Kidney (tissue), 14 donors: Measurements from ENCODE around the gene ASIC3. TPM values are rescaled to one million over a fixed set of nuclear protein-coding genes. Genes with fewer than 3 reads are reported as not detected.
A peak's percentile ranks its signal among the peaks of the same experiment; 100 is the strongest.
"Not testable (repeated sequence)": the region's sequence is repeated elsewhere in the genome, so short reads cannot be mapped to it uniquely, and the experiment has no call there.

Source experiments
- DNase-seq, 5 donors: peaks; one replicate each; pipeline ENCODE4 v3.0.0-alpha.2; 2013 to 2020
- FAIRE-seq: peaks from 2 replicates; lab custom pipeline; 2012; peaks lifted over from hg19 to GRCh38; lab: Jason Lieb, UNC
- H3K27ac ChIP-seq, 2 donors: one replicate each; pipeline ENCODE4 v1.7.0; 2013; ENCODE audit warnings: low read depth in 2 of 2, low read length in 2 of 2, inconsistent platforms in 1 of 2
- H3K27me3 ChIP-seq: one replicate; pipeline ENCODE4 v1.7.1; 2013; ENCODE audit warnings: low read length, inconsistent platforms; ENCODE audit not compliant: control insufficient read depth, insufficient read depth
- H3K36me3 ChIP-seq, 3 donors: one replicate each; pipeline versions ENCODE4 v1.7.0 to v1.7.1; 2013; ENCODE audit warnings: low read length in 3 of 3, control low read depth in 1 of 3, inconsistent platforms in 1 of 3; ENCODE audit not compliant: insufficient read depth in 3 of 3, control insufficient read depth in 2 of 3
- H3K4me1 ChIP-seq, 3 donors: one replicate each; pipeline versions ENCODE4 v1.7.0 to v1.7.1; 2013; ENCODE audit warnings: low read length in 3 of 3, inconsistent platforms in 1 of 3, low read depth in 1 of 3; ENCODE audit not compliant: control insufficient read depth in 2 of 3, insufficient read depth in 2 of 3
- H3K4me3 ChIP-seq, 3 donors: one replicate each; pipeline versions ENCODE4 v1.7.0 to v1.8.1; 2013; ENCODE audit warnings: low read length in 3 of 3, control low read depth in 1 of 3, inconsistent platforms in 1 of 3
- H3K9ac ChIP-seq, 3 donors: one replicate each; pipeline versions ENCODE4 v1.7.0 to v1.7.1; 2013; ENCODE audit warnings: low read length in 3 of 3, control low read depth in 1 of 3, inconsistent platforms in 1 of 3
- H3K9me3 ChIP-seq, 3 donors: one replicate each; pipeline versions ENCODE4 v1.7.0 to v1.7.1; 2013; ENCODE audit warnings: low read length in 3 of 3, control low read depth in 1 of 3, inconsistent platforms in 1 of 3; ENCODE audit not compliant: control insufficient read depth in 2 of 3, insufficient read depth in 1 of 3
- CTCF ChIP-seq: IDR thresholded peaks from 3 replicates; pipeline ENCODE4 v1.5.1; 2012; ENCODE audit warnings: mild to moderate bottlenecking, moderate library complexity, borderline replicate concordance; ENCODE audit not compliant: insufficient read depth; ENCODE audit errors: extremely low read depth
- intact Hi-C: fragments of 100-400 bp; cut with DNase I; formaldehyde crosslinking; loops from one replicate; pipeline ENCODE4 v1.11.1; 2022
- polyA plus RNA-seq: library from polyadenylated mRNA; stranded (reverse); fragments of 350-450 nt; fragmentation: Illumina TruSeq; extraction: RNeasy Lipid Tissue Mini Kit (QIAGEN cat#74804); gene quantifications from one replicate; pipeline ENCODE4 v1.2.3, GENCODE V29; 2014; ENCODE audit warnings: low read depth, low replicate concordance; ENCODE audit not compliant: insufficient read depth
- total RNA-seq: library from RNA; stranded (reverse); fragmentation: NEBNext Ultra II Directional; extraction: Animal tissue kit (Norgen Biotek cat#: 25700); gene quantifications from one replicate; pipeline ENCODE4 v1.2.1, GENCODE V29; 2021
- donor health status: control.
- donor health status: control.
- donor health status: control.
- donor health status: control.
- donor health status: control.
- donor health status: DM: yes; HTN: yes; CAD: no.
- donor health status: Normal renal cell carcinoma (clear cell type).

Gene ASIC3
- total and polyA plus RNA-seq, 2 donors from 2014 or later: 1.9 to 3.1 TPM

- no peak overlapping the region for H3K27ac ChIP-seq
- H3K9ac ChIP-seq: no peak overlapping the region
- no peaks in the 10 kb centered on the region for H3K36me3 ChIP-seq
- no peaks in the 10 kb centered on the region for H3K27me3 ChIP-seq
- H3K4me3 ChIP-seq: no peak overlapping the region
- TF ChIP-seq CTCF: no peak
- H3K4me1 ChIP-seq: no peaks in the 10 kb centered on the region
- intact Hi-C loops: no loop called here
- DNase-seq (no peak), FAIRE-seq (no peak)
- no peaks in the 10 kb centered on the region for H3K9me3 ChIP-seq
These were observed 22.2 kb upstream of the ASIC3 start for GRCh38 chr7:151025924-151026671.

DNA sequence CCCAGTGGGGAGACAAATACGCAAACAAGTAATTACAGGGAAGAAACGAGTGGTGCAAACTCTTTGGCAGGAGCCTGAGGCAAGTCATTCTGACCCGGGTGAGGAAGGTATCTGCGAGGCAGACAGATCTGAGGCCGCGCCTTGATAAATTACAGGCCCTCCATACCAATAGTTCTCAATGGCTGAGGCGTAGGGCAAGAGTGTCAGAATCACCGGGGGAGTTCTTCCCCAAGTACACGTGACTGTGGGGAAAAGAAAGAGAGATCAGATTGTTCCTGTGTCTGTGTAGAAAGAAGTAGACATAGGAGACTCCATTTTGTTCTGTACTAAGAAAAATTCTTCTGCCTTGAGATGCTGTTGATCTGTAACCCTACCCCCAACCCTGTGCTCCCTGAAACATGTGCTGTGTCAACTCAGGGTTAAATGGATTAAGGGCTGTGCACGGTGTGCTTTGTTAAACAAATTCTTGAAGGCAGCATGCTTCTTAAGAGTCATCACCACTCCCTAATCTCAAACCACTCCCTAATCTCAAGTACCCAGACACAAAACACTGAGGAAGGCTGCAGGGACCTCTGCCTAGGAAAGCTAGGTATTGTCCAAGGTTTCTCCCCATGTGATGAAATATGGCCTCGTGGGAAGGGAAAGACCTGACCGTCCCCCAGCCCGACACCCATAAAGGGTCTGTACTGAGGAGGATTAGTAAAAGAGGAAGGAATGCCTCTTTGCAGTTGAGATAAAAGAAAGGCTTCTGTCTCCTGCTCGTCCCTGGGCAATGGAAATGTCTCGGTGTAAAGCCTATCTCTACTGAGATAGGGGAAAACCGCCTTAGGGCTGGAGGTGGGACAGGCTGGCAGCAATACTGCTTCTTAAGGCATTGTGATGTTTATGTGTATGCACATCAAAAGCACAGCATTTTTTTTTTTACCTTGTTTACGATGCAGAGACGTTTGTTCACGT is 21.3 kb upstream of the ASIC3 start:
- DNase-seq, intact Hi-C loops, H3K9me3 ChIP-seq, H3K36me3 ChIP-seq, FAIRE-seq, H3K4me1 ChIP-seq, H3K27me3 ChIP-seq, H3K27ac ChIP-seq: not testable (repeated sequence)
- Histone ChIP-seq H3K9ac (peak overlapping the region in 1 of 3 donors; percentile 55), H3K4me3 (peak overlapping the region in 2 of 3 donors; percentile 82 to 98)

DNA sequence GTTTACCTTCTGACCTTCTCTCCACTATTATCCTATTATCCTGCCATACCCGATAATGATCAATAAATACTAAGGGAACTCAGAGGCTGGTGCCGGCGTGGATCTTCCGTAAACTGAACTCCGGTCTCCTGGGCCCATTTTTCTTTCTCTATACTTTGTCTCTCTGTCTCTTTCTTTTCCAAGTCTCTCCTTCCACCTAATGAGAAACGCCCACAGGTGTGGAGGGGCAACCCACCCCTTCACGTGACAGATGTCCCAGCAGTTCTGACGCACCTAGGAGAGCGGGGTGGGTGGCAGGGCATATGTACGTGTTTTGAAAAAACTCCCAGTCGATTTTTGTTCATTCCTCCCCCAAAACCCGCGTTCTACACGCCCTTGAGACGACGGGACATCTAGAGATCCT is 20.6 kb upstream of the ASIC3 start:
- H3K36me3 ChIP-seq, H3K4me1 ChIP-seq, intact Hi-C loops, FAIRE-seq, H3K9me3 ChIP-seq, DNase-seq, H3K27me3 ChIP-seq: not testable (repeated sequence)
- Histone ChIP-seq H3K4me3 (peak overlapping the region; percentile 76 to 98 (median 82)), H3K27ac (peak overlapping the region in 1 of 2 donors; percentile 48), H3K9ac (peak overlapping the region in 2 of 3 donors; percentile 55 to 72)

GRCh38 chr7:151028131-151028947 is 20.0 kb upstream of the ASIC3 start, which contains the start of gene ABCB8:
Gene ABCB8, plus strand, starts transcription at chr7:151028450. Its CDS starts 66 bp downstream, at chr7:151028516.
- Histone ChIP-seq H3K9ac (peak within 1 kb of the TSS; percentile 54 to 82 (median 72)), H3K4me3 (peak within 1 kb of the TSS; percentile 83 to 98 (median 94)), H3K4me1 (no peaks in the 10 kb centered on the region), H3K9me3 (no peaks in the 10 kb centered on the region), H3K27me3 (no peaks in the 10 kb centered on the region), H3K36me3 (no peaks in the 10 kb centered on the region), H3K27ac (peak within 1 kb of the TSS; percentile 81 to 82)
- peak; percentile 99 to 100 (median 99) for DNase-seq
- peak; percentile 91 for FAIRE-seq
- peak; percentile 51 for TF ChIP-seq CTCF
- intact Hi-C loops: no loop called here
